ENCODE measurements around the gene IL17RB.

DNA sequence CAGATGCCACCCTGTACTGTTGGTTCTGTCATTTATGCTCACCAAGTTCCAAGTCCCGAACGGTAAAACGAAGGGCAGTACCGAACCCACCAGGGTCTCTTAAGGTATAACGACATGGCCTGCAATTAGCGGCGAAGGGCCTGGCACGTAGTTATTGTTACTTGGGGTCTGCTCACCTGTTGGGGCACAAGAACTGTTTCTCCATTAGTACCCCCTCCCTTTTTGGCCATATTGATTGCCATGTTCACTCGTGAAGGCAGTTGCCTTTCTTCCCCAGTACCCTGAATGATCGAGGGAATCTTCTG, 435 bp downstream of the IL17RB start:
- TF ChIP-seq, protein P1, sequence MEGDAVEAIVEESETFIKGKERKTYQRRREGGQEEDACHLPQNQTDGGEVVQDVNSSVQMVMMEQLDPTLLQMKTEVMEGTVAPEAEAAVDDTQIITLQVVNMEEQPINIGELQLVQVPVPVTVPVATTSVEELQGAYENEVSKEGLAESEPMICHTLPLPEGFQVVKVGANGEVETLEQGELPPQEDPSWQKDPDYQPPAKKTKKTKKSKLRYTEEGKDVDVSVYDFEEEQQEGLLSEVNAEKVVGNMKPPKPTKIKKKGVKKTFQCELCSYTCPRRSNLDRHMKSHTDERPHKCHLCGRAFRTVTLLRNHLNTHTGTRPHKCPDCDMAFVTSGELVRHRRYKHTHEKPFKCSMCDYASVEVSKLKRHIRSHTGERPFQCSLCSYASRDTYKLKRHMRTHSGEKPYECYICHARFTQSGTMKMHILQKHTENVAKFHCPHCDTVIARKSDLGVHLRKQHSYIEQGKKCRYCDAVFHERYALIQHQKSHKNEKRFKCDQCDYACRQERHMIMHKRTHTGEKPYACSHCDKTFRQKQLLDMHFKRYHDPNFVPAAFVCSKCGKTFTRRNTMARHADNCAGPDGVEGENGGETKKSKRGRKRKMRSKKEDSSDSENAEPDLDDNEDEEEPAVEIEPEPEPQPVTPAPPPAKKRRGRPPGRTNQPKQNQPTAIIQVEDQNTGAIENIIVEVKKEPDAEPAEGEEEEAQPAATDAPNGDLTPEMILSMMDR (IDR thresholded peaks at IDR 0.05) = no peak
- no peak for TF ChIP-seq EP300 (IDR thresholded peaks at IDR 0.05)
- TF ChIP-seq NPAS2 (CRISPR knock-in tag; IDR thresholded peaks at IDR 0.05; ENCODE audit: borderline replicate concordance) = no peak
- TF ChIP-seq PHF8 (IDR thresholded peaks at IDR 0.05; ENCODE audit: borderline replicate concordance, low read depth) = no peak
- TF ChIP-seq, protein P2, sequence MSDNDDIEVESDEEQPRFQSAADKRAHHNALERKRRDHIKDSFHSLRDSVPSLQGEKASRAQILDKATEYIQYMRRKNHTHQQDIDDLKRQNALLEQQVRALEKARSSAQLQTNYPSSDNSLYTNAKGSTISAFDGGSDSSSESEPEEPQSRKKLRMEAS (IDR thresholded peaks at IDR 0.05) = no peak
- no peak for TF ChIP-seq SMC3 (IDR thresholded peaks at IDR 0.05)
- TF ChIP-seq RAD21 (conservative IDR thresholded peaks at IDR 0.05 in 1 of 2, IDR thresholded peaks at IDR 0.05 in 1 of 2) = no peak
- no peak for TF ChIP-seq POLR2A (IDR thresholded peaks at IDR 0.05; ENCODE audit: low read length)
- no peak for TF ChIP-seq CBX8 (IDR thresholded peaks at IDR 0.05)
